ENCODE results near the gene TMEM63B.
"Not testable (repeated sequence)": the region's sequence is repeated elsewhere in the genome, so short reads cannot be mapped to it uniquely, and the experiment has no call there.

The TMEM63B gene

GRCh38 chr6:44094403-44095242, 32.7 kb upstream of the TMEM63B start:
- TF ChIP-seq CTCF (conservative IDR thresholded peaks at IDR 0.05; ENCODE audit: control insufficient read depth, insufficient read depth, low read depth, low read length), result no peak
- no peak for DNase-seq (ENCODE audit: low read depth)

GRCh38 chr6:44095243-44095623, 32.1 kb upstream of the TMEM63B start:
- not testable (repeated sequence) for H3K4me3 ChIP-seq (ENCODE audit: control insufficient read depth, low read depth, low read length); DNase-seq (ENCODE audit: low read depth)

More at GRCh38 chr6:44094403-44095242, 32.7 kb upstream of the TMEM63B start:
- H3K4me3 ChIP-seq (ENCODE audit: control insufficient read depth, low read depth, low read length), result no peak overlapping the region

GRCh38 chr6:44096612-44097011, 30.7 kb upstream of the TMEM63B start:
- DNase-seq (ENCODE audit: low read depth), result peak; percentile 69
- no peak overlapping the region for H3K4me3 ChIP-seq (ENCODE audit: control insufficient read depth, low read depth, low read length)
- peak; percentile 70 for TF ChIP-seq CTCF (conservative IDR thresholded peaks at IDR 0.05; ENCODE audit: control insufficient read depth, insufficient read depth, low read depth, low read length)

- DNase-seq (ENCODE audit: low read depth), result no peak
- TF ChIP-seq CTCF (conservative IDR thresholded peaks at IDR 0.05; ENCODE audit: control insufficient read depth, insufficient read depth, low read depth, low read length), result no peak
- no peak overlapping the region for H3K4me3 ChIP-seq (ENCODE audit: control insufficient read depth, low read depth, low read length)
Observed at GRCh38 chr6:44097782-44098317, 29.5 kb upstream of the TMEM63B start.

- no peak for TF ChIP-seq CTCF (conservative IDR thresholded peaks at IDR 0.05; ENCODE audit: control insufficient read depth, insufficient read depth, low read depth, low read length)
- DNase-seq (ENCODE audit: low read depth), result no peak
- no peak overlapping the region for H3K4me3 ChIP-seq (ENCODE audit: control insufficient read depth, low read depth, low read length)
Observed at GRCh38 chr6:44099192-44099591, 28.2 kb upstream of the TMEM63B start.

GRCh38 chr6:44100088-44100550, 27.2 kb upstream of the TMEM63B start:
- no peak overlapping the region for H3K4me3 ChIP-seq (ENCODE audit: control insufficient read depth, low read depth, low read length)
- DNase-seq (ENCODE audit: low read depth), result peak; percentile 31
- TF ChIP-seq CTCF (conservative IDR thresholded peaks at IDR 0.05; ENCODE audit: control insufficient read depth, insufficient read depth, low read depth, low read length), result peak; percentile 63

- no peak for DNase-seq (ENCODE audit: low read depth)
- no peak overlapping the region for H3K4me3 ChIP-seq (ENCODE audit: control insufficient read depth, low read depth, low read length)
- no peak for TF ChIP-seq CTCF (conservative IDR thresholded peaks at IDR 0.05; ENCODE audit: control insufficient read depth, insufficient read depth, low read depth, low read length)
Observed at GRCh38 chr6:44101832-44102231, 25.5 kb upstream of the TMEM63B start.
